ENCODE results near the gene CERS4.
A peak's percentile ranks its signal among the peaks of the same experiment; 100 is the strongest.
"Not testable (repeated sequence)": the region's sequence is repeated elsewhere in the genome, so short reads cannot be mapped to it uniquely, and the experiment has no call there.

The CERS4 gene

GRCh38 chr19:8208922-8209461, at the start of gene CERS4:
TSS of gene CERS4 (plus strand) at chr19:8209370. CDS start at chr19:8251077, 41,707 bp downstream.
- peak within 1 kb of the TSS; percentile 85 for H3K4me3 ChIP-seq (ENCODE audit: low read depth, low read length)

GRCh38 chr19:8161135-8161646, 48.0 kb upstream of the CERS4 start:
- H3K4me3 ChIP-seq (ENCODE audit: low read depth, low read length) = no peak overlapping the region

GRCh38 chr19:8163759-8164158, 45.4 kb upstream of the CERS4 start:
- H3K4me3 ChIP-seq (ENCODE audit: low read depth, low read length) = no peak overlapping the region

- H3K4me3 ChIP-seq (ENCODE audit: low read depth, low read length) = no peak overlapping the region
Observed at GRCh38 chr19:8167985-8168384, 41.2 kb upstream of the CERS4 start.

- H3K4me3 ChIP-seq (ENCODE audit: low read depth, low read length) = no peak overlapping the region
Observed at GRCh38 chr19:8168537-8168936, 40.6 kb upstream of the CERS4 start.

GRCh38 chr19:8174706-8175105, 34.5 kb upstream of the CERS4 start:
- H3K4me3 ChIP-seq (ENCODE audit: low read depth, low read length) = no peak overlapping the region

GRCh38 chr19:8180018-8180417, 29.2 kb upstream of the CERS4 start:
- H3K4me3 ChIP-seq (ENCODE audit: low read depth, low read length) = no peak overlapping the region

GRCh38 chr19:8184274-8184673, 24.9 kb upstream of the CERS4 start:
- no peak overlapping the region for H3K4me3 ChIP-seq (ENCODE audit: low read depth, low read length)

- no peak overlapping the region for H3K4me3 ChIP-seq (ENCODE audit: low read depth, low read length)
Observed at GRCh38 chr19:8185343-8186068, 23.7 kb upstream of the CERS4 start.

GRCh38 chr19:8192221-8192820, 16.8 kb upstream of the CERS4 start:
- no peak overlapping the region for H3K4me3 ChIP-seq (ENCODE audit: low read depth, low read length)

GRCh38 chr19:8194528-8195267, 14.5 kb upstream of the CERS4 start:
- no peak overlapping the region for H3K4me3 ChIP-seq (ENCODE audit: low read depth, low read length)

- H3K4me3 ChIP-seq (ENCODE audit: low read depth, low read length) = no peak overlapping the region
Observed at GRCh38 chr19:8196271-8196927, 12.8 kb upstream of the CERS4 start.

- H3K4me3 ChIP-seq (ENCODE audit: low read depth, low read length) = not testable (repeated sequence)
Observed at GRCh38 chr19:8203288-8204120, 5.7 kb upstream of the CERS4 start.

- no peak overlapping the region for H3K4me3 ChIP-seq (ENCODE audit: low read depth, low read length)
Observed at GRCh38 chr19:8204961-8205360, 4.2 kb upstream of the CERS4 start.

- no peak overlapping the region for H3K4me3 ChIP-seq (ENCODE audit: low read depth, low read length)
Observed at GRCh38 chr19:8206147-8207087, 2.8 kb upstream of the CERS4 start.

- H3K4me3 ChIP-seq (ENCODE audit: low read depth, low read length) = not testable (repeated sequence)
Observed at GRCh38 chr19:8207326-8207725, 1.8 kb upstream of the CERS4 start.

- peak overlapping the region; percentile 29 for H3K4me3 ChIP-seq (ENCODE audit: low read depth, low read length)
Observed at GRCh38 chr19:8208119-8208921, 850 bp upstream of the CERS4 start.

Measured in iPS-11a (cell line).